Activated T-helper 1 cell treated with Interleukin-2 at 50 U/mL for 16 hours (primary cell): Measurements from ENCODE around the gene TXNRD1.
"Not testable (repeated sequence)": the region's sequence is repeated elsewhere in the genome, so short reads cannot be mapped to it uniquely, and the experiment has no call there.

Experiments
- DNase-seq: peaks from one replicate; pipeline ENCODE4 v3.0.0-alpha.2; 2020; ENCODE audit warnings: low read depth

The TXNRD1 gene

GRCh38 chr12:104372061-104372720, 156.6 kb downstream of the TXNRD1 start:
- no peak for DNase-seq

- no peak for DNase-seq
These were observed 157.2 kb downstream of the TXNRD1 start for GRCh38 chr12:104372721-104373335.

GRCh38 chr12:104374071-104374470, 158.5 kb downstream of the TXNRD1 start:
- no peak for DNase-seq

GRCh38 chr12:104374806-104375205, 159.2 kb downstream of the TXNRD1 start:
- no peak for DNase-seq

GRCh38 chr12:104375775-104376174, 160.2 kb downstream of the TXNRD1 start:
- DNase-seq = no peak

GRCh38 chr12:104376650-104377513, 161.3 kb downstream of the TXNRD1 start:
- no peak for DNase-seq

- no peak for DNase-seq
These were observed 161.9 kb downstream of the TXNRD1 start for GRCh38 chr12:104377514-104377812.

GRCh38 chr12:104378427-104378826, 162.8 kb downstream of the TXNRD1 start:
- DNase-seq = no peak

- no peak for DNase-seq
These were observed 165.8 kb downstream of the TXNRD1 start for GRCh38 chr12:104381341-104381730.

GRCh38 chr12:104381731-104382480, 166.3 kb downstream of the TXNRD1 start:
- DNase-seq = peak; percentile 66

- no peak for DNase-seq
These were observed 168.7 kb downstream of the TXNRD1 start for GRCh38 chr12:104384141-104384880.

- no peak for DNase-seq
These were observed 169.9 kb downstream of the TXNRD1 start for GRCh38 chr12:104385510-104385909.

GRCh38 chr12:104386461-104386860, 170.9 kb downstream of the TXNRD1 start:
- no peak for DNase-seq

GRCh38 chr12:104387190-104387589, 171.6 kb downstream of the TXNRD1 start:
- no peak for DNase-seq

GRCh38 chr12:104394086-104394485, 178.5 kb downstream of the TXNRD1 start:
- not testable (repeated sequence) for DNase-seq
